Endothelial cell of umbilical vein (primary cell): Measurements from ENCODE around the gene CARNS1.

Experiments
- POLR2AphosphoS5 ChIP-seq: IDR thresholded peaks from 2 replicates; pipeline ENCODE4 v1.6.1; 2012; ENCODE audit warnings: low read depth, mild to moderate bottlenecking, control low read depth, low read length, moderate library complexity; ENCODE audit not compliant: insufficient read depth
- TF ChIP-seq, protein P1 (sequence below), 2 donors: IDR thresholded peaks; 1 replicate in 1 of 2; 2 replicates in 1 of 2; pipeline ENCODE4 v1.5.1; 2011; ENCODE audit warnings: low read length in 2 of 2, mild to moderate bottlenecking in 2 of 2, moderate library complexity in 2 of 2, control low read depth in 1 of 2, inconsistent platforms in 1 of 2, low read depth in 1 of 2; ENCODE audit not compliant: insufficient read depth in 1 of 2; ENCODE audit errors: extremely low read depth in 1 of 2

DNA sequence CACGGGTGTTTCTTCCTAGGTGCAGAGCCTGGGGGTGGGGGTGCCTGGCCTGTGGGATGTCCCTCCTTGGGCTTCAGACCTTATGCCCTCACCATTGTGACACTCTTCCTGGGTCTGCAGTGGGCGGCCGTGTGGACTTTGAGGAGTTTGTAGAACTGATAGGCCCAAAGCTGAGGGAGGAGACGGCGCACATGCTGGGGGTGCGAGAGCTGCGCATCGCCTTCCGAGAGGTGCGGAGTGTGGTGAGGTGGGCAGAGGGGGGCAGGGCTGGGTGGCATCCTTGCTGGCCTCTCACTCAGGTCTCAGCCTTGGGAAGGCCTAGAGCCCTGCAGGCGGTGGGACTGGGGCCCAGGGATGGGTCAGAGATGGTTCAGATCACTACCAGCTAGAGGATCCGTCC lies 42.0 kb downstream of the CARNS1 start:
- TF ChIP-seq, protein P1, sequence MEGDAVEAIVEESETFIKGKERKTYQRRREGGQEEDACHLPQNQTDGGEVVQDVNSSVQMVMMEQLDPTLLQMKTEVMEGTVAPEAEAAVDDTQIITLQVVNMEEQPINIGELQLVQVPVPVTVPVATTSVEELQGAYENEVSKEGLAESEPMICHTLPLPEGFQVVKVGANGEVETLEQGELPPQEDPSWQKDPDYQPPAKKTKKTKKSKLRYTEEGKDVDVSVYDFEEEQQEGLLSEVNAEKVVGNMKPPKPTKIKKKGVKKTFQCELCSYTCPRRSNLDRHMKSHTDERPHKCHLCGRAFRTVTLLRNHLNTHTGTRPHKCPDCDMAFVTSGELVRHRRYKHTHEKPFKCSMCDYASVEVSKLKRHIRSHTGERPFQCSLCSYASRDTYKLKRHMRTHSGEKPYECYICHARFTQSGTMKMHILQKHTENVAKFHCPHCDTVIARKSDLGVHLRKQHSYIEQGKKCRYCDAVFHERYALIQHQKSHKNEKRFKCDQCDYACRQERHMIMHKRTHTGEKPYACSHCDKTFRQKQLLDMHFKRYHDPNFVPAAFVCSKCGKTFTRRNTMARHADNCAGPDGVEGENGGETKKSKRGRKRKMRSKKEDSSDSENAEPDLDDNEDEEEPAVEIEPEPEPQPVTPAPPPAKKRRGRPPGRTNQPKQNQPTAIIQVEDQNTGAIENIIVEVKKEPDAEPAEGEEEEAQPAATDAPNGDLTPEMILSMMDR (IDR thresholded peaks at IDR 0.05; ENCODE audit: extremely low read depth in 1 of 2, insufficient read depth in 1 of 2, low read depth in 1 of 2, low read length in 2 of 2): no peak
- no peak for TF ChIP-seq POLR2AphosphoS5
